ENCODE data around the gene CPSF3.
A peak's percentile ranks its signal among the peaks of the same experiment; 100 is the strongest.
"Not testable (repeated sequence)": the region's sequence is repeated elsewhere in the genome, so short reads cannot be mapped to it uniquely, and the experiment has no call there.

Gene CPSF3

GRCh38 chr2:9397201-9397600 lies 26.3 kb upstream of the CPSF3 start:
- no peak for DNase-seq

DNA sequence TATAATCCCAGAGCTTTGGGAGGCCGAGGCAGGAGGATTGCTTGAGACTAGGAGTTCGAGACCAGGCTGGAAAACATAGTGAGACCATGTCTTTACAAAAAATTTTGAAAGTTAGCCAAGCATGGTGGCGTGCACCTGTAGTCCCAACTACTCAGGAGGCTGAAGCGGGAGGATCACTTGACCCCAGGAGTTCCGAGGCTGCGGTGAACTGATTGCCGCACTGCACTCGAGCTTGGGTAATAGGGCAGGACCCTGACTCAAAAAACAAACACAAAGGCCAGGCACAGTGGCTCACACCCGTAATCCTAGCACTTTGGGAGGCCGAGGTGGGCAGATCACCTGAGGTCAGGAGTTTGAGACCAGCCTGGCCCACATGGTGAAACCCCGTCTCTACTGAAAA lies 25.2 kb upstream of the CPSF3 start:
- not testable (repeated sequence) for DNase-seq

GRCh38 chr2:9398881-9399780 lies 24.3 kb upstream of the CPSF3 start:
- DNase-seq, result no peak

- DNase-seq, result no peak
Measured at GRCh38 chr2:9400268-9401058, 23.0 kb upstream of the CPSF3 start.

DNA sequence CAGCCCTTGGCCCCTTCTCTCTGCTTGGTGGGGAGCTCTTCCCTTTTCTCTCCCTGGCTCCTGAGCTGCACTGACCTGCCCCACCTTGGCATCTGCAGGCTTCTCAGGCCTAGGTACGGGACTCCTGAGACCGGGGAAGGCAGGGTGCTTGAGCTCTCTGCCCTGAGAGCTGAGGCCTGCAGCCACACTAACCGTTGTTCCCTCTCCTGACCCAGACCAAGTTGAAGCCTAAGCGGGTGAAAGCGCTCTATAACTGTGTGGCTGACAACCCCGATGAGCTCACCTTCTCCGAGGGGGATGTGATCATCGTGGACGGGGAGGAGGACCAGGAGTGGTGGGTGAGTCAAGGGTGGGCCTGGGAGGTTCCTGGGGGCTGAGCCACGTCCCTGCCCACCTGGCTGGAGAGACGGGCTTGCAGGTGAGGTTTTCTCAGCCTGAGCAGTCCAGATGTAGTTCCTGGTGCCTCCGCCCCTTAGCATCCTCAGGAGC lies 22.4 kb upstream of the CPSF3 start:
- DNase-seq, result no peak

DNA sequence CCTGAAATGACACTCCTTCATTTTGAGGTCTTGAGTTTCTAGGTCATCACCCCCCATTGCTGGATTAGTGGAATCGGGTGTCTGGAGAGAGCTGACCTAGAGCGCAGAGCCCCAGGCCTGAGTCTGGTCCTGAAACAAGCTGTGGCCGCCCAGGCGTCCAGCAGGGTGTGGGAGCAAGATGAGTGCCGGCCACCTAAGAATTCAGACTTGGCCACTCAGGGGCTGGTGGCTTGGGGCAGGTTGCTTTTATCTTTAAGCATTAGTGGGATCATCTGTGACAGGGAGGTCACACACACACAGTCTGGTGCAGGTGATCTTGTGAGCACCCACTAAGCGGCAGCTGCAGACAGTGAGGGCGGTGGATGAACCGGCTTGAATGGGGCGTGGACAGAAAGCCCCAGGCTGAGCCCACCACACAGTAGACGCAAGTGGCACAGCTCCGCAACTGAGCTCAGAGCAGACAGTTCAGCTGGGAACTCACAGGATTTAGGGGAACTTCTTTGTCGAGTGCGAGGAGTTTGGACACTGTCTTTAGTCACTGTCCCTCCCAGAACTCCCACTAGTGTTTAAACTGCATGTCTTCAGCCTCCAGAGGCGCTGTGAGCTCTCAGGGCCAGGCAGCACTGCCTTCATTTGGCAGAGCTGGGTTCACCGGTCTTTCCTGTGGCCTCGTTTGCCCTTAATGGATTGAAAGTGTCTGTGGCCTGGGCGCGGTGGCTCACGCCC lies 21.6 kb upstream of the CPSF3 start:
- peak; percentile 65 for DNase-seq

DNA sequence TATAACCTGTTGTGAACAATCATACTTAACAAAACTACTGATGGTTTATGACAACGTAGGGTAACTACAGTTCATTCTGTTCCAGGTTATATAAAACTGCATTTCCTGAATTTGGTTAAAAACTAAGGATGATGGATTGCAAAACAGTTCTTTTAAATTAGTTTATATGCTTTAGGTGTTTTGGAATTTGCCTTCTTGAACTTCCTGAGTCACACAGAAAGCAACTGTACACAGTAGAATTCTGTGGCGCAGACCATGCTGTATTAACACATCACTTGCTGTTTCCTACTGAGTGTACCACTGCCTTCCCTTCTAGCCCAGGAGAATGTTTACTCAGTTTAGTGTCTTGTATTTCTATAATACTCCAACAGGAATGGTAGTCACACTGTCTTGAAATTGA lies 19.5 kb upstream of the CPSF3 start:
- no peak for DNase-seq

DNA sequence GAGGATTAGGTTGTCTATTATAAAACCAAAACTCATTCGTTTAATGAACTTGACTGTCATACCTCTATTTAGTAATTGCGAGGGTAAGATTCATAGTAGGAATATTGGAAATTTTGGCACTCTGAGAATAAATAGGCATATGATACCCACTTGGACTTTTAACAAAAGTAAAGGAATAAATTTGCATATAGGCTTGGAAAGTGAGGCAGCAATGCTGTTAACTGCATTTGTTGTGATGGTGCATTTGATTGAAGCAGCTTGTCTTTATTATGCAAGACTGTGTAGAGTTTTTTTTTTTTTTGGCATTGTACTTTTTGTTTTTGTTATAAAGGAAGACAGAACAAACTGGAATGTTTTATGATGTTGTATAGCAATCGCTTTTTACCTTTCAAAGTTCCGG lies 19.0 kb upstream of the CPSF3 start:
- no peak for DNase-seq

DNA sequence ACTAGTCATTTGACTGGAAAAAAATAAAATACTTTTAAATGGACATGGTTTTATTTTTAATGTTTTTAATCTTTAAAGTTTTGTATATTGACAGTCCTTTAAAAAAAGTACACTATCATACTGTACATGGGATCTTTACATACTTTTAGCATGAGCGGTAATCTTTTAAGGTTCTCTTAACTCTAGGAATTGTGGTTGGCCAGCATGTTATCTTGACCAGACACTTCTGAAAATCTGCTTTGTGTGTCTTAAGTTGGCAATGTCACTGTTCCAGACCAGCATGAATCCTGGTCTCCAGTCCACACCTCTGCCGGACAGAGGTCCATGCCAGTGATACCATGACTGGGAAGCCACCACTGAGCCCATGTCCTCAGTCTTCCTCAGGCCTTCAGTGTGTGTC lies 17.8 kb upstream of the CPSF3 start:
- DNase-seq, result no peak

- no peak for DNase-seq
Measured at GRCh38 chr2:9406529-9407362, 16.7 kb upstream of the CPSF3 start.

- DNase-seq, result no peak
Measured at GRCh38 chr2:9407363-9407811, 16.1 kb upstream of the CPSF3 start.

DNA sequence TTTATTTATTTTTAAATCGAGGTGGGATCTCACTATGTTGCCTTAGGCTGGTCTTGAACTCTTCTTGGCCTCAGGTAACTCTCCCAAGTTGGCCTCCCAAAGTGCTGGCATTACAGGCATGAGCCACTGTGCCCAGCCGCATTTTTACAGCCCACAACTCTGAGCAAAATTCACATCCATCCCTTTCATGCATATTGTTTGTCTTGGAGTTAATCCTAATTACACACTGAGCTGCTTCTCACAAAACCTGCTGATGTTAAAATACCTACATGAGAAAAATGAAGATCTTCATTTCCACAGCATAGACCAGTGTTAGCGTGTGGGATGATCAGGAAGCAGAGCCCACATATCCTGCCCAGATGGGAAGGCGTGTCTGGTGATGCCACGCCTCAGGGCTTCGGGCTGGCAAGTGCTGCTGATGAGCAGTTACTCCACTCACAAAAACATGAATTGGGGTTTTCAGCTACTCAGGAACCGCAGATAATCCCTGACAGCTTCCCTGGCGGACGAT lies 14.8 kb upstream of the CPSF3 start:
- DNase-seq, result no peak

- DNase-seq, result no peak
Measured at GRCh38 chr2:9410108-9410507, 13.3 kb upstream of the CPSF3 start.

DNA sequence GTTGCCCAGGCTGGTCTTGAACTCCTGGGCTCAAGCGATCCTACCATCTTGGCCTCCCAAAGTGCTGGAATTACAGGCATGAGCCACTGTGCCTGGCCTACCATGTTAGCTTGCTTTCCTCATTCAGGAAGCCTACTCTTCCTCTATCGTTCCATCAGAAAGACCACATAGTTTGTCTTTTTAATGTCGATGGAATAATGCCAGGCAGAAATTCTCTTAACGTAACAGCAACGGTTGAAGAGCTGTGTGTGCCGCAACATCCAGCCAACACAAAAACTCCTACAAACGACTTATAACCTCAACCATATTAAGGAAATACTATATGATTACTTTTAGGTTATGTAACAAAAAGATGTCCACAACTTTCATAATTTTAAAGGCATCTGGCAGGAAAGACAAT lies 10.7 kb upstream of the CPSF3 start:
- no peak for DNase-seq

DNA sequence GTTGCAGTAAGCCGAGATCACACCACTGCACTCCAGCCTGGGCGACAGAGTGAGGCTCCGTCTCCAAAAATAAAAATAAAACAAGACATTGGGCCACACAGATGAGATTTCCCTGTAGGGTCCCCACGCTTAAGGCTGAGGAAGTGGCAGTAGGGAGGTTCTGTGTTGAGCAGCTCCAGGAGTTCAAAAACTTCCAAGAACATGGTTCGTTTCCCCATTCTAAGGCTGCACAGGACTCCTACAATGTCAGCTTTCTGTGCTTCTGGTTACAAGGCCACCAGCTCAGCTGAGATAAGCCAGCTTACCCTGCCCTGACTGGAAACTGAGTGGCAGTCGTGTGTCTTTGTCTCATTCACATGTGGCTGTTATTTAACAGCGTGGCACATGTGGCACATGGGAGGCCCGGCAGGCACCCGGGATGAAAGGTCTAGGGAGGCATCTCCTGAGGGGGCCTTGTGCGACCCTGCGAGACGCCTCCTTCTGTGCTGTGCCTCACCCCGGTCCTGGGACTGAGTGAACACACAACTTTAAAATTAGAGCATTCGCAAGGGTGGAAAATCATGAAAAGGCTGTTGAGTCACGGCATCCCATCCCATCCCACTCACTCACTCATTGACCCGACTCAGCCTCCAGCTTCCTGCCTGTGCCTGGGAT lies 7.8 kb upstream of the CPSF3 start:
- DNase-seq, result no peak

DNA sequence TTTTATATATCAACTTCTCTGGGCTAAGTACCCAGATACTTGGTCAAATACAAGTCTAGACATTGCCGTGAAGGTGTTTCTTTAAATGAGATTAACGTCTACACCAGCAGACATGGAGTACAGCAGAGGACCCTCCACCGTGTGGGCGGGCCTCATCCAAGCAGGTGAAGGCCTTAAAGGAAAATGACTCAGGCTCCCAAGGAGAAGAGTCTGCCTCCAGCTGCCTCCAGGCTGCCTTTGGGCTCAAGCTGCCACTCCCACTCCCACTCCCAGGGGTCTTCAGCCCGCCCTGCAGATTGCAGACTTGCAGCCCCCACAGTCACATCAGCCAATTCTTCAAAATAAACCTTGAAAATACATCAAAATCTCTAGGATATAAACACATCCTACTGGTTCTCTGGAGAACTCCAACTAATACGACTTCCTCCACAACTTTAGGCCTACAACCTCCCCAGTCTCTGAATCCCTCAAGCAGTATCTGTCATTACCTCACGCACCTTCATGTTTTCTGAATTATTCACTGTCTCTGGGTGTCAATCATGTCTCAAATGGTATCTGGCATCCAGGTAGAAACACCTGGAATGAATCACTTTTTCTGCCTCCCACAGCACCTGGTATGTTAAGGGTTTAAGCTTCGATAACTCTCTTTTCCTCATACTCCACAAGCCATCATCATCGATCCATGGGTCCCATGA lies 7.0 kb upstream of the CPSF3 start:
- DNase-seq, result no peak

DNA sequence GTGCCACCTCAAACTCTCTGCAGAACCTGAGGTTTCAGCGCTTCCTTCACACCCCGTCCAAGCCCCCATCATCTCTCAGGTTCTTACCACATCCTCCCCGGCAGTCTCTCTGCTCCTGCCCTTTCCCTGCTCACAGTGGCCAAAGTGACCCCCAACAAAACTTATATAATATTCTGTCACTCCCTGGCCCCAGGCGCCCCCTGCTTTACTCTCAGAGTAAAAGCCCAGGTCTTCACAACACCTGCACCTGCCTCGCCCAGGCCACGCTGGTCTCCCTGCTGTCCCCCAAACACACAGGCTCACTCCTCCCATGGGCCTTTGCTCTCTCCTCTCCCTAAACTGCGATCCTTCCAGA lies 6.5 kb upstream of the CPSF3 start:
- no peak for DNase-seq

DNA sequence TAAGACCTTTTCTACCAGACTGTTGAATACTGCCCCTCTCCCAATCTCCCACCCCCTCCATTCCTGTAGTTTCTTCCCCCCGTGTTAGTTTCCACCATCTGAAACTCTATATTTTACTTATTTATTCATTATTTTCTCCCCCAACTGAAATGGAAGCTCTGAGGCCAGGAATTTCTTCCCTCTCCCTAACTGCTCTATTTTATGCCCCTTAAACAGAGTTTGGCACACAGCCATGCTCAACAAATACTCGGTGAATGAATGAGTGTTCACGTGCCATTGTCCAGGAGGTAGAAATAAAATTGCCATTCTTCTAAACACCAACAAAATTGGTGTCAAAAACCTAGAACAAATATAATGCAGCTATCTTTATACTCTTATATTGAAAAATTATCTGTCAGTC lies 5.7 kb upstream of the CPSF3 start:
- DNase-seq, result no peak

- DNase-seq, result no peak
Measured at GRCh38 chr2:9418746-9419145, 4.7 kb upstream of the CPSF3 start.

DNA sequence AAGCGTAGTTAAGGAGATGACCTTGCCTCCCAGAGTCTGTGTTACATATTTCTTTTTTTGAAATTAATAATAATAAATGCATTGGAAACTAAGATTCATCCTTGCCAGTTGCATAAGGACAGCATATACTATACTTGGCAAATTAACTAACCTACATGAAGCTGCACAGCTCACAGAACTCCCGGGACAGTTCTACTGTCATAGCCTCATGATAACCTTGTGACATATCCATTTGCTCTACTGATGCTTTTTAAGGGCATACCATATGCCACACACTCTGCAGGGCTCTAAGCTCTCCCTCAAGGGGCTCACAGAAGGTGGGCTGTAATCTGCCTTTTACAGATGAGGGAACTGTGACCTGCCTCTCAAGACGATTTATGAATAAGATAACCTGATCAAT lies 3.9 kb upstream of the CPSF3 start:
- no peak for DNase-seq

DNA sequence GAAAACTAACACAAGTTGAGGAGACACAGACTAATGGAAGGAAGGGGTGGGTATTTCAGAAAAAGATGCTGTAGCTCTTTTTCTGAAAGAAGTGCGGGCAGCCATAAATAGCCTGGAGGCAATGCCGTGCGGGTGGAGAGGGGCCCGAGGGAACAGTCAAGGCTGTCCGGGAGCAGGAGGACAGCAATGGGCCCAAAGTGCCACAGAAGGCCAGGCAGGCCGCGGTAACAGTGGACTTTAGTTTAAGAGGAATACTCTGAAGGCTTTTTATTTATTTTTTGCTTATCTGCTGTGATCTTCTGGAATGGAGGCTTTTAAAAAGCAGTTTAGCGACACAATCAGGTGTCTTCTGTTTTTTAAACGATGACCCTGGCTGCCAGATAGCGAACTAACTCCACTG lies 3.0 kb upstream of the CPSF3 start:
- no peak for DNase-seq
